AG09309 (cell line): Measurements from ENCODE around the gene CLEC16A.

Experiments
- DNase-seq: peaks from one replicate; pipeline ENCODE4 v3.0.0-alpha.2; 2010; ENCODE audit warnings: low read depth
- H3K4me3 ChIP-seq: 2 replicates; pipeline ENCODE4 v1.5.1; 2011; ENCODE audit warnings: mild to moderate bottlenecking, low read depth, low read length, moderate library complexity; ENCODE audit not compliant: control insufficient read depth
- TF ChIP-seq, protein P1 (sequence below): IDR thresholded peaks from 2 replicates; pipeline ENCODE4 v1.5.1; 2011; ENCODE audit warnings: mild to moderate bottlenecking, low read depth, low read length, inconsistent platforms; ENCODE audit not compliant: insufficient read depth, control insufficient read depth; ENCODE audit errors: missing control alignments

Gene CLEC16A

DNA sequence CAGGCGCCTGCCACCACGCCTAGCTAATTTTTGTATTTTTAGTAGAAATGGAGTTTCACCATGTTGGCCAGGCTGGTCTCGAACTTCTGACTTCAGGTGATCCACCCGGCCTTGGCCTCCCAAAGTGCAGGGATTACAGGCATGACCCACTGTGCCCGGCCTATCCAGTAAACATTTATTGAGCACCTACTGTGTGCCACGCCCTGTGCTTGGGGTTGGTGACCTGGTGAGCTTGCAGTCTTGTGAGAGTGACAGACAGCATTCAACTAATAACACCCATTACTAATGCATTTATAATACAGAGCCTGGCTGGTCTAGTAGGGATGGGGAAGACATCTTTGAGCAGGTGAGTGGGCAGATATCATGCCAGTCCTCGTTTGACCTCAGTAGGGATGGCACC, 198.6 kb downstream of the CLEC16A start:
- TF ChIP-seq, protein P1, sequence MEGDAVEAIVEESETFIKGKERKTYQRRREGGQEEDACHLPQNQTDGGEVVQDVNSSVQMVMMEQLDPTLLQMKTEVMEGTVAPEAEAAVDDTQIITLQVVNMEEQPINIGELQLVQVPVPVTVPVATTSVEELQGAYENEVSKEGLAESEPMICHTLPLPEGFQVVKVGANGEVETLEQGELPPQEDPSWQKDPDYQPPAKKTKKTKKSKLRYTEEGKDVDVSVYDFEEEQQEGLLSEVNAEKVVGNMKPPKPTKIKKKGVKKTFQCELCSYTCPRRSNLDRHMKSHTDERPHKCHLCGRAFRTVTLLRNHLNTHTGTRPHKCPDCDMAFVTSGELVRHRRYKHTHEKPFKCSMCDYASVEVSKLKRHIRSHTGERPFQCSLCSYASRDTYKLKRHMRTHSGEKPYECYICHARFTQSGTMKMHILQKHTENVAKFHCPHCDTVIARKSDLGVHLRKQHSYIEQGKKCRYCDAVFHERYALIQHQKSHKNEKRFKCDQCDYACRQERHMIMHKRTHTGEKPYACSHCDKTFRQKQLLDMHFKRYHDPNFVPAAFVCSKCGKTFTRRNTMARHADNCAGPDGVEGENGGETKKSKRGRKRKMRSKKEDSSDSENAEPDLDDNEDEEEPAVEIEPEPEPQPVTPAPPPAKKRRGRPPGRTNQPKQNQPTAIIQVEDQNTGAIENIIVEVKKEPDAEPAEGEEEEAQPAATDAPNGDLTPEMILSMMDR = no peak
- no peak overlapping the region for H3K4me3 ChIP-seq
- no peak for DNase-seq

DNA sequence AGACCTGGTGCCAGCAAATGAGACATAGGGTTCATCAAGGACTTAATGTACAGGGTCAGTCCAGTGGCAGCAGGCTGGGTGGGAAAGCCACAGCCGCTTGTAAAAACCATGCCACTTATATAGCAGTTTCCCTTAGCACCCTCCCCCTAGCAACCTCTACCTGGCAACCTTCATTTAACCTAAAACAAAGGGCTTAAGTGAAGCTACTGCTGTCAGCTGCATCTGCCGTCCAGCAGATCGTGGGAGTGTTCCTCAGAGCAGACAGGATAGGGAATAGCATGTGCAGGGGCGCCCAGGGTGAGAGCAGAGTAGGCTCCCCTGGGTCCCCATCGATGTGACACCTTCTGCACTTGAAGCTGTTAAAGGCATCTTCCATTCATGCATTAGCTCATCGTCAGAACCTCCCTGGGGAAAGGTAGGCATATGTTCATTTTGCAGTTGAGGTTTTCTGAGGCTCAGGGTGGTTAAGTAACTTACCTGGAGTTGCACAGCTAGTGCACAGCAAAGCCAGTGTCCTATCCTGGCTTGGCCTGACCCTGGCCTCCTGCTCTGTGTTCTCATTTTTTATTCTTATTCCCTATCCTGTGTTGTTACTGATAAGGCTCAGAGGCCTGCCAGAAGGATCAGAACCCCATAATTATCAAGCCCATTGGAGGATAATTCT, 199.1 kb downstream of the CLEC16A start:
- no peak for DNase-seq
- TF ChIP-seq, protein P1 = no peak
- H3K4me3 ChIP-seq = no peak overlapping the region

DNA sequence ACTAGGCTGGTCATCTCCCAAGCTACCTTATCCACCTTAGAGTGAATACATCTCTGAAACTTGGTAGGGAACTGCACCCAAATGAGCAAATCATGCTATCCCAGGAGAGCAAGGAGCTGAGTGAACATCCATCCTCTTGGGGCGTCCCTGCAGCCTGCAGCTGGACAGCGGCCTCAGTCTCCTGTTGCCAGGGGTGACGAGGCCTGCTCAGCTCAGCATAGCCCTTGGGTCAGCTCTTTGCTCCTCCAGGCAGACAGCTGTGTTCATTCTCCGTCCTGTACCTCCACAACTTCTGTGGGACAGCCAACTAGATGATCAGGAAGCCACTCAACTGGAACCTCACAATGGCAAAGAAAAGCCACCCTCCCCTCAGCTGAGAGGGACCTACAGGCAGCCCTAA, 199.8 kb downstream of the CLEC16A start:
- TF ChIP-seq, protein P1 = no peak

DNA sequence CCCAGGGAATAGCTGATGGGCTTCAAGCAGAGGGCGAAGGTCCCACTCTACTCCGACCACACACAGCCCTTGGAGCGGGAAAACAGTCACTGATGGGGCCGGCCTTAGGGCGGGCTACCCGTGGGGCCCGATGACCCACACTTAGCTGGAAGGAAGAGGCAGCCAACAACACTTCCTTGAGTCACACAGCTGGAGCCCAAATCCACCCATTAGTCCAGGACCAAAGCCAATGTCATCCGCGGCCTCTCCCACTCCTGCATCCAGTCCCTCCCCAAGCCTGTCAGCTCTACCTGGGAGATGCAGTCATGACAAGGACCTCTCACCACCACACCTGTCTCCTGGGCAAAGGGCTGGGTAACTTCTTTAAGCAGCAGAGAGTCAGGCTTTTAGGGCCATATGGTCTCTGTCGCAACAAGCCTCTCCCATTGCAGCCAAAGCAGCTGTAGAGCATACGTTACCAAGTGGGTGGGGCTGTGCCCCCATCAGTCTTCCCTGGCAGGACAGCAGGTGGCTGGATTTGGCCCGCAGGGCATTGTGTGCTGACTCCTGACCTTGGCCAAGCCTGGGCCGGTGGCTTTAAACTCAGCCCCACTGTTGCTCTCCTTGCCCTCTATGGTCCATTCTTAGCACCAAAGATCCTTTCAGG, 200.9 kb downstream of the CLEC16A start:
- no peak for DNase-seq
- no peak overlapping the region for H3K4me3 ChIP-seq
- TF ChIP-seq, protein P1 = no peak

More for the DNA sequence above, 199.8 kb downstream of the CLEC16A start:
- no peak overlapping the region for H3K4me3 ChIP-seq
- no peak for DNase-seq

DNA sequence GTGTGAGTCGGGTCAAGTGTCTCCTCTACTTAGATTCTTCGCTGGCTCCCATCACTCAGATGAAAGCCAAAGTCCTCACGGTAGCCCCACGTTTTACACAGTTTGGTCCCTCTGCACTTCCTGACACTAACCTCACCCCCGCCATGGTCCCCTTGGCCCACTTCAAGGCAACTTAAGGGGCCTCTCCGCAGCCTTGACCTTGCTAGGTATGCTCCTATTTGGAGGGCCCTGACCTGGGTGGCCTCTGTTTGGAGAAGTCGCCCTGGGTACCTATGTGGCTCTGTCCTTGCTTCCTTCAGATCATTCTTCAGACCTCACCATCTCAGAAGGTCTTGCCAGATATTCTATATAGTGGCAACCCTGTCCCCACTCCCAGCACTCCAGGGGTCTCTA, 201.5 kb downstream of the CLEC16A start:
- DNase-seq = no peak
- TF ChIP-seq, protein P1 = no peak
- no peak overlapping the region for H3K4me3 ChIP-seq

DNA sequence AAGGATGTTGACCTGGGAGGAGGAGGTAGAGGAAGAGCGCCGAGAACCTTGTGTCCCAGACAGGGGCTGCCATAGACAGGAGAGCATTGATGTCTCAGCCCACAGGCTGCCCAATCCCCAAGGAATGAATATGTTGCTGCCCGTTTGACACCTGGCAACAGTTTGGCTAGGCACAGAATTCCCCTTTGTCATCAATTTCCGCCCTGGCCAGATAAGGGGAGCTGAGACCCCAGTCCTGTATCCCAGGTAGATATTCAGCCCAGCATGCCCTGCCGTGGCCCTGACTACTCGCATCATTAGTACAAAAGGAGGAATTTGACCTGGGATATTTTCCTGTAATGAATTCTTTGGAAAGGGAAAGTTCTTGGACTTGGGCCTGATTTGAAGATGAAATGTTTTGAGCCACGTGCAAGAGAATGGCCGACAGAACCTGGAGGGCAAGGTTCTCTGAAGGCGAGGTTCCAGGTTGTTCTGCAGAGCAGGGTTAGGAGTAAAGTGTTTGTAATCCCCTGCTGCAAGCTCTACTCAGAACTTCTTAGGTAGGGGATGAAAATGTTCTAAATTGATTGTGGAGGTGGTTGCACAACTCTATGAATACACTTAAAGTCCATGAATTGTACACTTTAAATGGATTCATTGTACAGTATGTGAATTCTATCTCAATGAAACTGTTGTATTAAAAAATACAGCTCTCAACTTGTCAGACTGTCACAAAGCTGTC, 202.8 kb downstream of the CLEC16A start:
- TF ChIP-seq, protein P1 = no peak
- H3K4me3 ChIP-seq = no peak overlapping the region
- DNase-seq = no peak
